ENCODE data around the gene PDZD2. TPM values are rescaled to one million over a fixed set of nuclear protein-coding genes. Genes with fewer than 3 reads are reported as not detected.

The PDZD2 gene
- total RNA-seq, 1 donor from 2014 or later, result 21.5 TPM

DNA sequence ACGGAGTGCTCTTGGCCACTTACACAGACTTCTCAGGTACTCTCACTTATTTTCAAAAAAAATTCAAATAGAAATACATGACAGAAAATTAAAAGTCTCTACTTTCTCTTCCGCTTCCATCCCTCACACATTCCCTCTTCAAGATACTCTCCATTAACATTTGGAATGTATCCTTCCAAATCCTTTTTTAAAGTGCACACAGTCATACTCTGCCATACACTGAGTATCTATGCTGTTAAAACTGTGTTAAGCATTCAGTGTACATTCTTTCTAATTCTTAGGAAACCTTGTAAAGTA, 519.7 kb downstream of the PDZD2 start:
- Mint-ChIP-seq H3K27me3 (ENCODE audit: low read depth) (no peaks in the 10 kb centered on the region), H3K4me1 (peaks cover 4% of the 10 kb centered on the region), H3K9me3 (no peaks in the 10 kb centered on the region), H3K36me3 (peaks cover 8% of the 10 kb centered on the region), H3K4me3 (no peak overlapping the region), H3K27ac (no peak overlapping the region)
- TF ChIP-seq, protein P1, sequence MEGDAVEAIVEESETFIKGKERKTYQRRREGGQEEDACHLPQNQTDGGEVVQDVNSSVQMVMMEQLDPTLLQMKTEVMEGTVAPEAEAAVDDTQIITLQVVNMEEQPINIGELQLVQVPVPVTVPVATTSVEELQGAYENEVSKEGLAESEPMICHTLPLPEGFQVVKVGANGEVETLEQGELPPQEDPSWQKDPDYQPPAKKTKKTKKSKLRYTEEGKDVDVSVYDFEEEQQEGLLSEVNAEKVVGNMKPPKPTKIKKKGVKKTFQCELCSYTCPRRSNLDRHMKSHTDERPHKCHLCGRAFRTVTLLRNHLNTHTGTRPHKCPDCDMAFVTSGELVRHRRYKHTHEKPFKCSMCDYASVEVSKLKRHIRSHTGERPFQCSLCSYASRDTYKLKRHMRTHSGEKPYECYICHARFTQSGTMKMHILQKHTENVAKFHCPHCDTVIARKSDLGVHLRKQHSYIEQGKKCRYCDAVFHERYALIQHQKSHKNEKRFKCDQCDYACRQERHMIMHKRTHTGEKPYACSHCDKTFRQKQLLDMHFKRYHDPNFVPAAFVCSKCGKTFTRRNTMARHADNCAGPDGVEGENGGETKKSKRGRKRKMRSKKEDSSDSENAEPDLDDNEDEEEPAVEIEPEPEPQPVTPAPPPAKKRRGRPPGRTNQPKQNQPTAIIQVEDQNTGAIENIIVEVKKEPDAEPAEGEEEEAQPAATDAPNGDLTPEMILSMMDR (IDR thresholded peaks at IDR 0.05; ENCODE audit: unreplicated experiment), result no peak
- no peak for DNase-seq (ENCODE audit: low spot score in 2 of 2, unreplicated experiment in 2 of 2)

DNA sequence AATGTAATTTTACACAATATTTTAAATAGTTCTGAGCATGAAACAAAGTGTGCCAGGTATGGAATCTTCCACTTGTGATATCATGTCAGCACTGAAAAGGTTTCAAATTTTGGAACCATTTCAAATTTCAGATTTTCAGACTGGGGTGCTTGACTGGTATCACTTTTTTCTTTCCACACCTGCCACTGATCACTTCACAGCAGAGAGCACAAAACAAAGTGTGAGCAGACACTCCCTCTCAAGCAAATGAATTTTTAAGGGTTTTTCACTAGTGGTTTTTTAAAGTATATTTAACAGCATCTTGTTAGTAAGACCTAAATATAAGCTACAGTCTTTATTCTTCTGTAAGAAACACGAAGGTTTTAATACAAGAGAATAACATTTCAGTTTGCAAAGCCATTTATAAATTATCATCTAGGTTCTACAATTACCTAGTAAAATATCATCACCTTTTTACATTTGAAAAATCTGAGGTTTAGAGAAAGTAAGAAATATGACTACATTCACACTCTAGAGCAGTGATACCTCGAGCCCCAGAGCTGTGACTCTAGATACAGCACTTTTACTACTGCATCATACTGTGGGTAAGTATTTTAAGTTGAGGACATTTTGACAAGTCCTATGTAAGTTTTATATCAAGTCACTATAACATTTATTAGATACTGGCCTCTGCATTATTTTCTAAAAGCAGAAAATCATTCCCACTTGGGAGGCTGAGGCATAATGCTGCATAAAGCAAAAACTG, 520.6 kb downstream of the PDZD2 start:
- Mint-ChIP-seq H3K36me3 (peaks cover 10% of the 10 kb centered on the region), H3K9me3 (no peaks in the 10 kb centered on the region), H3K4me3 (no peak overlapping the region), H3K4me1 (peaks cover 2% of the 10 kb centered on the region), H3K27me3 (ENCODE audit: low read depth) (no peaks in the 10 kb centered on the region), H3K27ac (no peak overlapping the region)
- no peak for DNase-seq (ENCODE audit: low spot score in 2 of 2, unreplicated experiment in 2 of 2)
- TF ChIP-seq, protein P1 (IDR thresholded peaks at IDR 0.05; ENCODE audit: unreplicated experiment), result no peak

- no peak for DNase-seq (ENCODE audit: low spot score in 2 of 2, unreplicated experiment in 2 of 2)
- no peaks in the 10 kb centered on the region for H3K27me3 Mint-ChIP-seq (ENCODE audit: low read depth)
- H3K4me3 Mint-ChIP-seq, result no peak overlapping the region
- no peak overlapping the region for H3K27ac Mint-ChIP-seq
- H3K4me1 Mint-ChIP-seq, result peaks cover 2% of the 10 kb centered on the region
- TF ChIP-seq, protein P1 (IDR thresholded peaks at IDR 0.05; ENCODE audit: unreplicated experiment), result no peak
- H3K36me3 Mint-ChIP-seq, result peaks cover 10% of the 10 kb centered on the region
- H3K9me3 Mint-ChIP-seq, result no peaks in the 10 kb centered on the region
These were observed 521.3 kb downstream of the PDZD2 start for GRCh38 chr5:32160228-32160627.

Small RNA genes within 50 kb of the gene (microRNA-seq; reads per million reads assigned to microRNA genes)
- not detected for gene MIR4279

Other genes starting within 250 kb of the PDZD2 start
- 86.7 to 102 TPM (median 93.1 TPM) in 3 replicates for gene DROSHA, start 107.0 kb upstream of the PDZD2 start, total RNA-seq
- gene C5orf22, start 106.8 kb upstream of the PDZD2 start, total RNA-seq, result 21.1 to 22.9 TPM (median 22.7 TPM) in 3 replicates

Measured in mesothelial cell of epicardium (in vitro differentiated cells).